Gastrocnemius medialis (tissue), 4 donors: ENCODE measurements around the gene ABLIM3. TPM values are rescaled to one million over a fixed set of nuclear protein-coding genes. Genes with fewer than 3 reads are reported as not detected.
A peak's percentile ranks its signal among the peaks of the same experiment; 100 is the strongest.

Source experiments
- ATAC-seq, 2 donors: fragments of 150-250 bp; one replicate each; pipeline ENCODE4 v1.9.1; 2016
- DNase-seq, 2 donors: peaks; one replicate each; pipeline ENCODE4 v3.0.0-alpha.2; 2019
- H3K27ac ChIP-seq, 4 donors: fragments of 200-600 bp; sonication (generic); 1 replicate in 1 of 4; 2 replicates in 3 of 4; pipeline ENCODE4 v1.5.1; 2016 to 2018; ENCODE audit warnings: mild to moderate bottlenecking in 2 of 4, moderate library complexity in 1 of 4
- H3K27me3 ChIP-seq, 3 donors: fragments of 200-600 bp; sonication (generic) in 2 of 3; 1 replicate in 1 of 3; 2 replicates in 2 of 3; pipeline versions ENCODE4 v1.5.1 to v1.6.0; 2016 to 2019; ENCODE audit warnings: mild to moderate bottlenecking in 1 of 3, moderate library complexity in 1 of 3
- H3K36me3 ChIP-seq, 2 donors: fragments of 200-600 bp; sonication (generic) in 1 of 2; one replicate each; pipeline ENCODE4 v1.5.1; 2017 to 2018
- H3K4me1 ChIP-seq, 2 donors: fragments of 200-600 bp; sonication (generic) in 1 of 2; one replicate each; pipeline ENCODE4 v1.5.1; 2016 to 2017; ENCODE audit warnings: mild to moderate bottlenecking in 2 of 2
- H3K4me3 ChIP-seq, 4 donors: fragments of 200-600 bp; sonication (generic) in 3 of 4; 1 replicate in 1 of 4; 2 replicates in 3 of 4; pipeline ENCODE4 v1.5.1; 2016 to 2019; ENCODE audit warnings: mild to moderate bottlenecking in 2 of 4
- H3K9me3 ChIP-seq, 3 donors: fragments of 200-600 bp; sonication (generic) in 2 of 3; 1 replicate in 1 of 3; 2 replicates in 2 of 3; pipeline ENCODE4 v1.5.1; 2016 to 2019
- CTCF ChIP-seq, 5 experiments: fragments of 450-650 bp in 3 of 5; fragments of 200-600 bp in 2 of 5; sonication (generic) in 2 of 5; IDR thresholded peaks in 4 of 5; conservative IDR thresholded peaks in 1 of 5; 1 replicate in 4 of 5; 2 replicates in 1 of 5; pipeline ENCODE4 v1.5.1; 2016 to 2019; ENCODE audit warnings: antibody characterized with exemption in 5 of 5, mild to moderate bottlenecking in 3 of 5, moderate library complexity in 3 of 5
- POLR2A ChIP-seq, 2 donors: fragments of 450-650 bp; IDR thresholded peaks; one replicate each; pipeline ENCODE4 v1.6.1; 2017; ENCODE audit warnings: antibody characterized with exemption in 2 of 2, mild to moderate bottlenecking in 2 of 2, moderate library complexity in 2 of 2
- in situ Hi-C, 4 donors: fragments of 200-750 bp; cut with MboI; loops; one replicate each; pipeline versions ENCODE4 v1.15.0 to v1.8.0; 2017; ENCODE audit warnings: low sequenced_read_pairs in 4 of 4
- intact Hi-C: fragments of 100-400 bp; cut with DNase I; formaldehyde crosslinking; loops from one replicate; pipeline ENCODE4 v1.15.1; 2023; ENCODE audit warnings: low total_unique reads
- total RNA-seq, 4 donors: library from RNA; depleted of rRNA; stranded (reverse); fragments of >200 nt; gene quantifications; one replicate each; pipeline versions ENCODE4 v1.1.0 to v1.2.3, GENCODE V29; 2016

ABLIM3 gene
- total RNA-seq, 4 donors from 2014 or later = 37.5 to 155 (median 67.7) TPM

GRCh38 chr5:149134778-149135500, 6.4 kb upstream of the ABLIM3 start:
- intact Hi-C loops (loop anchor here (10.0 kb wide), 1 partner anchor 220 kb away; the partner anchor contains the start of gene PCYOX1L), in situ Hi-C loops (loop anchor here in 2 of 4 donors (25.0 kb wide), 2 partner anchors 102 to 427 kb away; partner anchors contain the start of gene CSNK1A1 (in 1 of the 2))
- H3K4me3 ChIP-seq = no peak overlapping the region
- H3K9me3 ChIP-seq = no peaks in the 10 kb centered on the region
- TF ChIP-seq CTCF (IDR thresholded peaks at IDR 0.05 in 4 of 5, conservative IDR thresholded peaks at IDR 0.05 in 1 of 5) (no peak), POLR2A (IDR thresholded peaks at IDR 0.05) (peak in 1 of 2 donors; percentile 7)
- DNase-seq (no peak), ATAC-seq (peak in 1 of 2 donors; percentile 7)
- peak overlapping the region; percentile 65 to 91 (median 88) for H3K27ac ChIP-seq
- H3K4me1 ChIP-seq = peaks cover 14 to 34% of the 10 kb centered on the region in 2 donors
- H3K27me3 ChIP-seq = no peaks in the 10 kb centered on the region
- no peaks in the 10 kb centered on the region for H3K36me3 ChIP-seq

- intact Hi-C loops = loop anchor here (10.0 kb wide), 1 partner anchor 219 kb away; the partner anchor contains the start of gene PCYOX1L
- no peaks in the 10 kb centered on the region for H3K9me3 ChIP-seq
- in situ Hi-C loops = loop anchor here in 2 of 4 donors (25.0 kb wide), 2 partner anchors 102 to 427 kb away; partner anchors contain the start of gene CSNK1A1 (in 1 of the 2)
- H3K4me3 ChIP-seq = no peak overlapping the region
- ATAC-seq = peak in 1 of 2 donors; percentile 73
- peak in 1 of 2 donors; percentile 58 for DNase-seq
- peak overlapping the region in 3 of 4 donors; percentile 87 to 91 (median 89) for H3K27ac ChIP-seq
- H3K4me1 ChIP-seq = peaks cover 14 to 34% of the 10 kb centered on the region in 2 donors
- no peak for TF ChIP-seq CTCF (IDR thresholded peaks at IDR 0.05 in 4 of 5, conservative IDR thresholded peaks at IDR 0.05 in 1 of 5)
- TF ChIP-seq POLR2A (IDR thresholded peaks at IDR 0.05) = no peak
- H3K36me3 ChIP-seq = no peaks in the 10 kb centered on the region
- H3K27me3 ChIP-seq = no peaks in the 10 kb centered on the region
Measured at GRCh38 chr5:149135536-149136201, 5.6 kb upstream of the ABLIM3 start.

- ATAC-seq = no peak
- Histone ChIP-seq H3K27ac (peak overlapping the region; percentile 20 to 91 (median 88)), H3K36me3 (no peaks in the 10 kb centered on the region), H3K27me3 (no peaks in the 10 kb centered on the region), H3K9me3 (no peaks in the 10 kb centered on the region), H3K4me1 (peaks cover 28 to 39% of the 10 kb centered on the region in 2 donors), H3K4me3 (no peak overlapping the region)
- no peak for DNase-seq
- in situ Hi-C loops = loop anchor here in 2 of 4 donors (25.0 kb wide), 2 partner anchors 99 to 424 kb away; partner anchors contain the start of gene CSNK1A1 (in 1 of the 2)
- intact Hi-C loops = loop anchor here (10.0 kb wide), 1 partner anchor 216 kb away; the partner anchor contains the start of gene PCYOX1L
- TF ChIP-seq CTCF (IDR thresholded peaks at IDR 0.05 in 4 of 5, conservative IDR thresholded peaks at IDR 0.05 in 1 of 5) (no peak), POLR2A (IDR thresholded peaks at IDR 0.05) (peak in 1 of 2 donors; percentile 33)
Measured at GRCh38 chr5:149138182-149138923, 2.9 kb upstream of the ABLIM3 start.
